Chondrocyte (in vitro differentiated cells): Measurements from ENCODE around the gene SAMD9. TPM values are rescaled to one million over a fixed set of nuclear protein-coding genes. Genes with fewer than 3 reads are reported as not detected.

Experiments used
- DNase-seq: peaks from one replicate; pipeline ENCODE4 v3.0.0; 2021; ENCODE audit warnings: mixed read lengths, low spot score
- H3K27ac Mint-ChIP-seq: one replicate; pipeline ENCODE4 v1.8.0; 2021; ENCODE audit warnings: mild to moderate bottlenecking, moderate library complexity, mixed read lengths; ENCODE audit not compliant: unreplicated experiment
- H3K27me3 Mint-ChIP-seq: 2 replicates; pipeline ENCODE4 v1.8.0; 2021; ENCODE audit warnings: low read depth, mixed read lengths
- H3K36me3 Mint-ChIP-seq: 2 replicates; pipeline ENCODE4 v1.8.0; 2021; ENCODE audit warnings: low read depth, mixed read lengths
- H3K4me1 Mint-ChIP-seq: 2 replicates; pipeline ENCODE4 v1.8.0; 2021; ENCODE audit warnings: low read depth, mild to moderate bottlenecking, mixed read lengths
- H3K4me3 Mint-ChIP-seq: one replicate; pipeline ENCODE4 v1.8.0; 2021; ENCODE audit warnings: mild to moderate bottlenecking, moderate library complexity, mixed read lengths; ENCODE audit not compliant: unreplicated experiment
- H3K9me3 Mint-ChIP-seq: 2 replicates; pipeline ENCODE4 v1.8.0; 2021; ENCODE audit warnings: low read depth, mixed read lengths
- CTCF ChIP-seq: fragments of 200-600 bp; sonication (generic); IDR thresholded peaks from 2 replicates; pipeline ENCODE4 v1.5.0; 2021; ENCODE audit warnings: antibody characterized with exemption, mild to moderate bottlenecking, moderate library complexity
- total RNA-seq: library from RNA; stranded (reverse); gene quantifications from 3 replicates; pipeline ENCODE4 v1.2.1, GENCODE V29; 2021

Gene SAMD9
- total RNA-seq, 1 donor from 2014 or later, result 5.0 TPM

GRCh38 chr7:93055543-93056107 lies 62.2 kb downstream of the SAMD9 start:
- Mint-ChIP-seq H3K27me3 (peaks cover 3% of the 10 kb centered on the region), H3K27ac (no peak overlapping the region), H3K4me1 (peaks cover 10% of the 10 kb centered on the region), H3K36me3 (no peaks in the 10 kb centered on the region), H3K4me3 (no peak overlapping the region), H3K9me3 (no peaks in the 10 kb centered on the region)
- no peak for DNase-seq
- peak; percentile 98 for TF ChIP-seq CTCF

- H3K4me3 Mint-ChIP-seq, result no peak overlapping the region
- no peak for DNase-seq
- no peak for TF ChIP-seq CTCF
- no peaks in the 10 kb centered on the region for H3K9me3 Mint-ChIP-seq
- no peak overlapping the region for H3K27ac Mint-ChIP-seq
- peaks cover 3% of the 10 kb centered on the region for H3K27me3 Mint-ChIP-seq
- H3K36me3 Mint-ChIP-seq, result no peaks in the 10 kb centered on the region
- H3K4me1 Mint-ChIP-seq, result peaks cover 12% of the 10 kb centered on the region
Observed at GRCh38 chr7:93054975-93055374, 62.8 kb downstream of the SAMD9 start.

- H3K27me3 Mint-ChIP-seq, result peaks cover 3% of the 10 kb centered on the region
- H3K4me1 Mint-ChIP-seq, result peaks cover 12% of the 10 kb centered on the region
- no peak overlapping the region for H3K27ac Mint-ChIP-seq
- H3K4me3 Mint-ChIP-seq, result no peak overlapping the region
- no peak for DNase-seq
- no peak for TF ChIP-seq CTCF
- H3K9me3 Mint-ChIP-seq, result no peaks in the 10 kb centered on the region
- H3K36me3 Mint-ChIP-seq, result no peaks in the 10 kb centered on the region
Observed at GRCh38 chr7:93053949-93054943, 63.5 kb downstream of the SAMD9 start.

- H3K27me3 Mint-ChIP-seq, result no peaks in the 10 kb centered on the region
- peaks cover 16% of the 10 kb centered on the region for H3K4me1 Mint-ChIP-seq
- no peak for DNase-seq
- H3K27ac Mint-ChIP-seq, result no peak overlapping the region
- no peak overlapping the region for H3K4me3 Mint-ChIP-seq
- H3K9me3 Mint-ChIP-seq, result peaks cover 4% of the 10 kb centered on the region
- no peak for TF ChIP-seq CTCF
- H3K36me3 Mint-ChIP-seq, result peaks cover 1% of the 10 kb centered on the region
Observed at GRCh38 chr7:93053209-93053948, 64.4 kb downstream of the SAMD9 start.

- Mint-ChIP-seq H3K4me1 (peaks cover 21% of the 10 kb centered on the region), H3K27me3 (no peaks in the 10 kb centered on the region), H3K4me3 (no peak overlapping the region), H3K9me3 (peaks cover 9% of the 10 kb centered on the region), H3K36me3 (peaks cover 2% of the 10 kb centered on the region), H3K27ac (no peak overlapping the region)
- DNase-seq, result no peak
- TF ChIP-seq CTCF, result no peak
Observed at GRCh38 chr7:93051660-93052059, 66.1 kb downstream of the SAMD9 start.
